ENCODE measurements around the gene ARL15. TPM values are rescaled to one million over a fixed set of nuclear protein-coding genes. Genes with fewer than 3 reads are reported as not detected.
A peak's percentile ranks its signal among the peaks of the same experiment; 100 is the strongest.

ARL15 gene
- total and polyA plus RNA-seq, 9 of the 15 experiments (the other 6 are each of a cell fraction or from before 2014, with no cell fraction given), result 18.5 to 80.4 (median 57.0) TPM

- TF ChIP-seq, protein P1, sequence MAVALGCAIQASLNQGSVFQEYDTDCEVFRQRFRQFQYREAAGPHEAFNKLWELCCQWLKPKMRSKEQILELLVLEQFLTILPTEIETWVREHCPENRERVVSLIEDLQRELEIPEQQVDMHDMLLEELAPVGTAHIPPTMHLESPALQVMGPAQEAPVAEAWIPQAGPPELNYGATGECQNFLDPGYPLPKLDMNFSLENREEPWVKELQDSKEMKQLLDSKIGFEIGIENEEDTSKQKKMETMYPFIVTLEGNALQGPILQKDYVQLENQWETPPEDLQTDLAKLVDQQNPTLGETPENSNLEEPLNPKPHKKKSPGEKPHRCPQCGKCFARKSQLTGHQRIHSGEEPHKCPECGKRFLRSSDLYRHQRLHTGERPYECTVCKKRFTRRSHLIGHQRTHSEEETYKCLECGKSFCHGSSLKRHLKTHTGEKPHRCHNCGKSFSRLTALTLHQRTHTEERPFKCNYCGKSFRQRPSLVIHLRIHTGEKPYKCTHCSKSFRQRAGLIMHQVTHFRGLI (CRISPR knock-in tag; IDR thresholded peaks at IDR 0.05), result no peak
- TF ChIP-seq HES1 (IDR thresholded peaks at IDR 0.05; ENCODE audit: low read depth) (no peak), SIRT6 (IDR thresholded peaks at IDR 0.05; ENCODE audit: low read depth, low read length) (no peak), GABPB2 (CRISPR knock-in tag; conservative IDR thresholded peaks at IDR 0.05) (no peak), PHF21A (IDR thresholded peaks at IDR 0.05; ENCODE audit: borderline replicate concordance, low read depth) (no peak), ZNF280A (IDR thresholded peaks at IDR 0.05; ENCODE audit: low read depth, partially characterized antibody) (no peak), SP2 (IDR thresholded peaks at IDR 0.05; ENCODE audit: extremely low read depth, low read depth, low read length, poor library complexity, severe bottlenecking) (no peak), NFIX (CRISPR knock-in tag; IDR thresholded peaks at IDR 0.05; ENCODE audit: low read depth) (no peak), TAF15 (IDR thresholded peaks at IDR 0.05; ENCODE audit: low read depth, low read length) (no peak), NELFE (IDR thresholded peaks at IDR 0.05; ENCODE audit: insufficient read depth, insufficient read length) (no peak), BCOR (IDR thresholded peaks at IDR 0.05) (peak; percentile 29; the same call in 1 of the 2 replicates), ZNF408 (CRISPR knock-in tag; IDR thresholded peaks at IDR 0.05; ENCODE audit: low read depth) (no peak), ZBTB17 (CRISPR knock-in tag; IDR thresholded peaks at IDR 0.05) (no peak), ZNF212 (CRISPR knock-in tag; IDR thresholded peaks at IDR 0.05) (no peak), JUN (IDR thresholded peaks at IDR 0.05; ENCODE audit: borderline replicate concordance, low read depth, low read length) (peak; percentile 70; the same call in 1 of the 2 replicates), JUN (CRISPR knock-in tag; IDR thresholded peaks at IDR 0.05; ENCODE audit: borderline replicate concordance) (peak; percentile 90; the same call in 1 of the 2 replicates), PTBP1 (IDR thresholded peaks at IDR 0.05; ENCODE audit: low read depth, low read length) (no peak), ZNF830 (CRISPR knock-in tag; IDR thresholded peaks at IDR 0.05) (no peak), BRF2 (IDR thresholded peaks at IDR 0.05; ENCODE audit: borderline replicate concordance, insufficient read depth, insufficient read length) (no peak), MECOM (CRISPR knock-in tag; IDR thresholded peaks at IDR 0.05) (no peak)
- TF ChIP-seq, protein P2, sequence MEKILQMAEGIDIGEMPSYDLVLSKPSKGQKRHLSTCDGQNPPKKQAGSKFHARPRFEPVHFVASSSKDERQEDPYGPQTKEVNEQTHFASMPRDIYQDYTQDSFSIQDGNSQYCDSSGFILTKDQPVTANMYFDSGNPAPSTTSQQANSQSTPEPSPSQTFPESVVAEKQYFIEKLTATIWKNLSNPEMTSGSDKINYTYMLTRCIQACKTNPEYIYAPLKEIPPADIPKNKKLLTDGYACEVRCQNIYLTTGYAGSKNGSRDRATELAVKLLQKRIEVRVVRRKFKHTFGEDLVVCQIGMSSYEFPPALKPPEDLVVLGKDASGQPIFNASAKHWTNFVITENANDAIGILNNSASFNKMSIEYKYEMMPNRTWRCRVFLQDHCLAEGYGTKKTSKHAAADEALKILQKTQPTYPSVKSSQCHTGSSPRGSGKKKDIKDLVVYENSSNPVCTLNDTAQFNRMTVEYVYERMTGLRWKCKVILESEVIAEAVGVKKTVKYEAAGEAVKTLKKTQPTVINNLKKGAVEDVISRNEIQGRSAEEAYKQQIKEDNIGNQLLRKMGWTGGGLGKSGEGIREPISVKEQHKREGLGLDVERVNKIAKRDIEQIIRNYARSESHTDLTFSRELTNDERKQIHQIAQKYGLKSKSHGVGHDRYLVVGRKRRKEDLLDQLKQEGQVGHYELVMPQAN (IDR thresholded peaks at IDR 0.05; ENCODE audit: borderline replicate concordance), result peak; percentile 88; the same call in 1 of the 2 replicates
Observed at GRCh38 chr5:54313311-54314270, 3.2 kb upstream of the ARL15 start (continued).

All from K562 (cell line).